Epidermal melanocyte (primary cell): ENCODE measurements around the gene LECT2.

ENCODE experiments used
- DNase-seq: peaks from one replicate; pipeline ENCODE4 v3.0.0; 2011; ENCODE audit warnings: low spot score; ENCODE audit not compliant: insufficient read length

Gene LECT2

GRCh38 chr5:135978993-135979392 lies 24.2 kb upstream of the LECT2 start:
- no peak for DNase-seq

DNA sequence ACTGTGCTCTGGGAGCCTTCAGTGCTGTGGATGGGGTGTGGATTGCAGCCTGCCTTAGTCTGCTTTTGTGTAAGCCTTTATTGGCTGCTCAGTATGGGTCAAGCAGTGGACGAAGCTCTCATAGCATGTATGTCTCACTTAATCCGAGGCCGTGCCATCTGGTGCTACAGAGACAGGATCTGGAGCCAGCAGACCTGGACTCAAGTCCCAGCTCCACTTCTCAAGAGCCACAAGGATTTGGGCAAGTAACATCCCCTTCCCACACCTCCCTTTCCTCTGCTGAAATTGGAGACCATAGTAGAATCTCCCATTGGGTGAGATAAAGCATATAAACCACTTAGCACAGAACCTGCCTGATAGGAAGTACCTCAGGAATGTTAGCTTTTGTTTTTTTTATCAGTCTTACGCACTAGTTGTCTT lies 23.4 kb upstream of the LECT2 start:
- no peak for DNase-seq

DNA sequence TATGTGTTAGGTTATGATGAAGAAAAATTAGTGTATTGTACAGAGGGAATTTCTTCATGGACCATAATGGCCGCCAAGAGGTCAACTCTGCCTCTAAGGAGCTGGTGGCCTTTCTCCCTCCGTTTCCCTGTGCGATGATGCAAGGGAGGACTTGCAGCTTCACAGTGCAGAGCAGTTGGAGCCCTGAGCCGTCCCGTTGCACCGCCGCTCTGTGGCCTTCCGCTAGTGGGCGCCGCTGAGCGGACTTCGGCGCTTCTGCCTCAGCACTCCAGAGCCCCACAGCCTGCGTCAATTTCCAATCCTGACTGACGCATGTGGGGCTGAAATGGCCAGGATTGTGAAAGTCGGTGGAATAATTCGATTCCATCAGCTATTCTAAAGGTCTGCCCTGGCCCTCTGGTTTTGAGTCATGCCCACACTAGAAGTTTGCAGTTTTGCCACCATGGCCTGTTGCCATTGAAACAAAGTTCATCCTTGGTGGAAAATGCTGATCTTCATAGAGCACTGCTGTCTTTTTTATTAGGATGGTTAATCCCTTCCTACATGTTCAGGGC lies 22.7 kb upstream of the LECT2 start:
- DNase-seq = no peak

GRCh38 chr5:135976216-135976615 lies 21.4 kb upstream of the LECT2 start:
- DNase-seq = no peak

- no peak for DNase-seq
Observed at GRCh38 chr5:135975122-135975521, 20.3 kb upstream of the LECT2 start.

DNA sequence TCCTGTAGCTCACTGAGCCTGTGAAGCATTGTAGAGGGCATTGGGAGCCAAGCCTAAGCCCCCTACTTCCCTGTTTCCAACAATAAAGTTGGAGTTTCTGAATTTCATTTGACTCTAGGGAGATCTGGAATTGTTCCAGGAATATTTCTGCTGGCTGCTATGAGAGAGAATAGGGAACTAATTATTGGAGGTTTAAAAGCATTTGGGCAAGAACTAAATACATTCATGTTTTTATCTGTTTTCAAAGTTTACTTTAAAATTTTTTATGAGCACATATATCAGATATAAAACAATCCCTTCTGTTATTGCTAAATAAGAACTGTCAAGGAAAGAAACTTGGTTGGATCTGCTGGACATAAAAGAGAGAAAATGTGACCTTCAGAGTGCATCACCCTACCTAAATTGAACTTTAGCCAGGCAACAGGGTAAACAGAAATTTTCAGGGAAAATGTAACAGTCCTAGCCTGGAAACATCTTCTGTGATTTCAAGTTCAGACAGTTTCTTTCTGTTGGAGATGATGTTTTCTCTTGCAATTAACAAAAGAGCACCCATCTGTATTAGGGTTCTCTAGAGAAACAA lies 19.3 kb upstream of the LECT2 start:
- DNase-seq = no peak

GRCh38 chr5:135973323-135974020 lies 18.7 kb upstream of the LECT2 start:
- DNase-seq = peak; percentile 31

DNA sequence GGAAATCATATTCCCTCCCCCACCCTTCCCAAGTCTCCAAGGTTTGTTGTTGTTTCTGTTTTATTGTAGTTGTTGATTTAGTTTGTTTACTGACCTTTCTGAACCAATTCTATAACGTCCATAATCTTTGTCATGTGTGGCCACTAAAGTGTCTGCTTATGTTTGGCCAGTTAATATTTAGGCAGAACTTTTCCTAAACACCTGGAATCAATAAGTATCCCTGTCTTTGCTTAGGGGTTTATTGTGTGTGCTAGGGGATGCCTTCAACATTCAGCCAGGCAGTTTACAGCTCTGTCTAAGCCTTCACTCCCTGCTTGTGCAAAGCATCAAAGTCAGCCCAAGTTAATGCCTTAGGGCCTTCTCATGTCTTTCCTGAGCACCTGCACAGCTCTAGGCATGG lies 16.9 kb upstream of the LECT2 start:
- DNase-seq = no peak

DNA sequence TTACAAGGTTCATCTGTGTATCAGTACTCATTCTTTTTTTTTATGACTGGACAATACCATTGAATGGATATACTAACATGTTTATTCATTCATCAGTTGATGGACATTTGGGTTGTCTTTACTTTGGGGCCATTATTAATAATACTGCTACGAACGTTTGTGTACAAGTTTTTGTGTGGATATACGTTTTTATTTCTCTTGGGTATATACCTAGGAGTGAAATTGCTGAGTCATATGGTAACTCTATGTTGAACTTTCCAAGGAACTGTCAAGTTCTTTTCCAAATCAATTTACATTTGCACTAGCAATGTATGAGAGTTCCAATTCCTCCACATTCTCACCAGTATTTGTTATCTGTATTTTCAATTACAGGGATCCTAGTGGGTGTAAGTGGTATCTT lies 12.0 kb upstream of the LECT2 start:
- DNase-seq = no peak

DNA sequence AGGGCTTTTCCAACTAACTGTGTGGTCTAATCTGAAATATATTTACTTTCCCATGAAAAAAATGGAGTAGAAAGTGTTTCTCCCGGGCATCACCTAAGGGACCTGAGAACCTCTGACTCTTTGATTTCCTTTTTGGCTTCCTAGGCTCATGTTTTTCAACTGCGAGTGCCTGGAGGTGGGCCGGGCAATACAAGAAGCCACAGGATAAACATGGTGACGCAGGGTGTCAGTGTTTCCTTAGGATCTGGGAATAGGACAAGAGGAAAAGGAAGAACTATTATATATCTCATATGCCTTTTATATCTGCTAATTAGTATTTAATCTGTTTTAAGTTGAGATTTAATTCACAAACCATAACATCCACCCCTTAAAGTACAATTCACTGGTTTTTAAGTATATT lies 11.4 kb upstream of the LECT2 start:
- DNase-seq = no peak

DNA sequence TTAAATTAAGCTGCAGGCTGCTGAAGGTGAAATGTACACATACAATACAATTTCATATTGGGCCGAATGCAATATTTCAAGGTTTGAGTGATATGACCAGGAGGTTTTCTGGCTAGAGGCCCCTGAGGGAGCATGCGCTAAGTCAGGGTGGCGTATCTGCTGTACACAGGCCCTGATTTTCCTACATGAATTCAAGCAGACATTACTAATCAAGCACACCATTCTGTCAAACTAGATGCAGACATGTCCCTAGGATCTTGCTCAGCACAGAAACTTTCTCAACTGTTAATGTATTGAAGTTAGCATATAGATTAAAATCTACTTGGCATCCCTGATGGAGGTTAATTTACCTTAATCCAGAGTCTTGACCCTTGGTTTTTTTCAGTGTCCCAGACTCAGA lies 10.7 kb upstream of the LECT2 start:
- no peak for DNase-seq

DNA sequence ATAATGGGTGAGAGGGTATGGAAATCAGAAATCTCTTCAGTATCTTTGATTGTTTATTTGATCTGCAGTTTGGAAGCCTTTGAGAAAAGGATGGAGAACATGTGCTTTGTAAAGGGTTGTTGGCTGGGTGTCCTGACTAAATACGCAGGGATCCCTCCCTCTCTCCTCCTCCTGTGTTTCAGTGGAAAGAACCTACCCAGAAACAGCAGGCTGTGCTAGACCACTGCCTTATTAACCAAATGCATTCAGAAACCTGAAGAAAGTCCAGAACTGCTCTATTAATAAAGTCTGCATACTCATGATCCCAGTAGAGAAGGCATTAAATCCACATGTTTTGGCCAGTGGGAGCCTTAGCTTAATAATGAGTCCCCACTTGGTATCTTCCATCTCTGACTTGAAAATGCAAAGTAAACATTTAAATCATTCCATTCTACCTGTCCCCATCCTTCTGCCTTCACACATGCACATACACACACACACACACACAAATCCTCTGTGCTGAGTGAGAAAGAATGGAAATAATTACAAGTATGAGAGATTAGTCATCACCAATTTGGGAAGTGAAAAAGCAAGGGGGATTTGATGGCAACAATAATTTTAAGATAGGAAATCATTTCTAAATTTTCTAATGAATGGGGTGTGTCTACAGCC lies 10.0 kb upstream of the LECT2 start:
- no peak for DNase-seq

- DNase-seq = no peak
Observed at GRCh38 chr5:135955525-135955924, 742 bp upstream of the LECT2 start.

DNA sequence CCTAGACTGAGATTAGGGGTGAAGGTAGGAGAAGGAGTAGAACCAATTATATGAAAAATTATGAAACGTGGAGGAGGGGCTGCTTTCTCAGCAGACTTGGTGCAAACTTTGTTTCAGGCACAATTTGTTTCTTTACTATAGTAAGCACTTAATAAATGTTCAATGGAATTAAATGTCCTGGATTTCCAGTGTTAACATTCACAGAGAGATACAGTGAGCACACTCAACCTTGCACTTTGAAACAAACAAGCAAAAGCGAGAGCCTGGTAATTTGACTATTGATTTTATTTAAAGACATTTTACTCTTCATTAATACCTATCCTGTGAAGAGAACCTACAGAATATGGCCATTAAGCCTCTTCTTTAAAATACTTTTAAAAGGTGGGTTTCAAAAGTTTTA lies 933 bp downstream of the LECT2 start:
- DNase-seq = no peak

- DNase-seq = no peak
Observed at GRCh38 chr5:135952683-135953082, 2.1 kb downstream of the LECT2 start.

- DNase-seq = no peak
Observed at GRCh38 chr5:135951807-135952206, 3.0 kb downstream of the LECT2 start.

DNA sequence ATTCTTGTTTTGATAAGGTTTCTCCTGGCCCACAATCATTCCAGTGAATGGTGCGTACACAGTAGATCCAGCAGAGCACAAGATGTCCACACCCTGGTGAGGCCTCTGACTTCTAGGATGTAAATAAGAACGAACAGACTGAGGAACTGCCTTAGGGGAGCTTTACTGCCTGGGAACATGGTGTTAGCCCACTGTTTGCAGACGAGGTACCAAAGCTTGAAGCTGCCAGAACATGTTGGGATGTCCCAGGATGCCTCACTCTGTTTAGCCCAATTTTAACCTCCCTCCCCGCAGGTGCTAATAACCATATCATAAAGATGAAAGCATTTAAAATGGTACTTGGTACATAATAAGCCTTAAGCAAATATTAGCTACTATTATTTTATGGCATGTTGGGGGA lies 3.5 kb downstream of the LECT2 start:
- no peak for DNase-seq

DNA sequence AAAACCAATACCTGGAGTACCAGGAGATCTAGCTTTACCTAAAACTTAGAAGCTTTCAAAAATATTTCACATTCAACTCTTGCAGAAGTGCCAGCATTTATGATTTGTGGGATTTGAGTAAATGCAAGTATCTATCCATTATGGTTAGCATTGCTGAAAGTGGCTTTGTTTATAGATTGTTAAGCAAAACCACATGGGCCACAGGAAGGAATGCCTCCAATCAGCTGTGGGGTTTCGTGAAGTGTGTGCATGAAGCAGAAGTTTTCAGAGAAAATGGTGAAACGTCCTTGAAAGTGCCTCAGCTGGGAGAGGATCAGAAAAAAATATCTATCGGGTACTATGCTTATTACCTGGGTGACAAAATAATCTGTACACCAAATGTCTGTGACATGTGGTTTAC lies 4.2 kb downstream of the LECT2 start:
- DNase-seq = no peak

DNA sequence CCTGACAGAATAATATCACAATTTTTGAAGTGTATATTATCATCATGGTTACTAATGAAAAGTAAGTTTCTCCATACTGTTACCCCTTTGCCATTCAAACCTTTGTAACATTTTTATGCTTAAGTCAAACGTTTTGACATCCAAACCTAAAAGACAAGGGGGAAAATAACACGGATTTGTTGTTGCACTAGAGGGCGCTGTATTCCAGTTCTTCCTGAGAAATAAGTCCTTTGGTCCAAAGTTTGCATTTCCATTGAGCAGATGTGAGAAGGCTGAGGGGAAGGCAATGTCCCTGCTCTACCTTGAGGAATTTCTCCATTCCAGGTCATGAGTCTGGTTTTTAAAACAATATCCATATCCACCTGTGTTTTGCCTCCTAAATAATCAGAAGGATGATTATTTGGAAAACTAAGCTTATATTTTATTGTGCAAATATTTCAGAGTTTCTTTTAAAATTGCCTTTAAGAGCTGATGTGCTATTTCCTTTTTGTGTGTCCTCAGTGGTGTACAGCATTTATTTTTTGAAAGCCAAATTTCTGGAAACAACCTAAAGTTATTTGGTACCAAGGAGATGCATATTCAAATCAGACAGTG lies 9.7 kb downstream of the LECT2 start:
- DNase-seq = peak; percentile 38

DNA sequence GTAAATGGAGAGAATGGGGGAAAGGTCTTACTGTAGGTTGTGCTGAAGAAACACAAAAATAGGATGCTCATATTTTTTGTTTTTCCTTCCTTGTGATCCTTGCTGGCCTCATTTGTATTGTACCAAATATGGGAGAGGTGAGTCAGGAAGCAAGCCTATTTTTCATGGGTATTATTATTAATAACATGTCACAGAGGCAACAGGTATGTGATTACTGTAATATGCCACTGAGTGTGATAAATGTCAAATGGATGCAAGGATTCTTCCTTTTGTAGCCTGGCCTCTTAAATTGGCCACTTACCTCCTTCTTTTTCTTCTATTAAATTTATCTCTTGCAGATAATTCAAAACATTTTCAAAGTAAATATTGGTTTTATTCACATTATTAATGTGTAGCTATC lies 10.2 kb downstream of the LECT2 start:
- no peak for DNase-seq

GRCh38 chr5:135942202-135942771 lies 12.5 kb downstream of the LECT2 start:
- no peak for DNase-seq

DNA sequence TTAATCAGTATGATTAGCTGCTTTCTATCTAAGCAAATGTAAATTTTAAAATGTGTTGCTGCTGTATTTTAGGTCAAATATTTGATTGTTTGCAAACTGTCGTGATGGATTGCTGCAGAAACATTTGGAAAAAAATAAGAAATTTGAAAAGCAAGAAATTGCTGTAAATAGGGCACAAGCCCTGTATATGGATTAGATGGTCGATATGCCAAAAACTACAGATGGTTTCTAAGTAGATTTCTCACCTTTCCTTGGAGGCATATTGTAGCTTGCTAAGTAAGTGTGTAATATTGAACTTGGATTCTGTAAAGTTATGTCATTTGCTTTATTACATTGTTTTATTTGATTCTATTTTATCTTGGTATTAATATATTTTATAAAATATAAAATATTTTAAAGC lies 13.1 kb downstream of the LECT2 start:
- DNase-seq = no peak
